ENCODE results near the gene ZNF646.

Gene ZNF646

GRCh38 chr16:31112711-31113110 is 38.5 kb downstream of the ZNF646 start:
- Histone ChIP-seq H3K9me3 (replicated peaks; ENCODE audit: low read length) (no peaks in the 10 kb centered on the region), H3K4me3 (ENCODE audit: low read length) (no peak overlapping the region), H3K4me1 (ENCODE audit: control insufficient read depth, insufficient read depth, low read length) (peaks cover 22% of the 10 kb centered on the region), H3K9ac (ENCODE audit: low read depth, low read length) (no peak overlapping the region), H3K36me3 (ENCODE audit: insufficient read depth, low read length) (peaks cover 44% of the 10 kb centered on the region), H3K27me3 (ENCODE audit: control insufficient read depth, insufficient read depth, low read length) (no peaks in the 10 kb centered on the region), H3K4me2 (ENCODE audit: low read length) (no peak overlapping the region)

GRCh38 chr16:31113121-31114120 is 39.2 kb downstream of the ZNF646 start:
- H3K4me3 ChIP-seq (ENCODE audit: low read length), result no peak overlapping the region
- peaks cover 22% of the 10 kb centered on the region for H3K4me1 ChIP-seq (ENCODE audit: control insufficient read depth, insufficient read depth, low read length)
- peaks cover 44% of the 10 kb centered on the region for H3K36me3 ChIP-seq (ENCODE audit: insufficient read depth, low read length)
- no peaks in the 10 kb centered on the region for H3K27me3 ChIP-seq (ENCODE audit: control insufficient read depth, insufficient read depth, low read length)
- H3K9me3 ChIP-seq (replicated peaks; ENCODE audit: low read length), result no peaks in the 10 kb centered on the region
- no peak overlapping the region for H3K4me2 ChIP-seq (ENCODE audit: low read length)
- no peak overlapping the region for H3K9ac ChIP-seq (ENCODE audit: low read depth, low read length)

- H3K9me3 ChIP-seq (replicated peaks; ENCODE audit: low read length), result no peaks in the 10 kb centered on the region
- H3K4me2 ChIP-seq (ENCODE audit: low read length), result no peak overlapping the region
- H3K4me3 ChIP-seq (ENCODE audit: low read length), result no peak overlapping the region
- H3K9ac ChIP-seq (ENCODE audit: low read depth, low read length), result no peak overlapping the region
- peaks cover 24% of the 10 kb centered on the region for H3K4me1 ChIP-seq (ENCODE audit: control insufficient read depth, insufficient read depth, low read length)
- peaks cover 41% of the 10 kb centered on the region for H3K36me3 ChIP-seq (ENCODE audit: insufficient read depth, low read length)
- H3K27me3 ChIP-seq (ENCODE audit: control insufficient read depth, insufficient read depth, low read length), result no peaks in the 10 kb centered on the region
Measured at GRCh38 chr16:31114468-31114867, 40.2 kb downstream of the ZNF646 start.

GRCh38 chr16:31117384-31118222 is 43.4 kb downstream of the ZNF646 start, which contains the start of gene KAT8:
KAT8 (plus strand) TSS chr16:31117664; CDS start chr16:31117682, 18 bp downstream.
- no peaks in the 10 kb centered on the region for H3K27me3 ChIP-seq (ENCODE audit: control insufficient read depth, insufficient read depth, low read length)
- no peaks in the 10 kb centered on the region for H3K9me3 ChIP-seq (replicated peaks; ENCODE audit: low read length)
- peaks cover 37% of the 10 kb centered on the region for H3K36me3 ChIP-seq (ENCODE audit: insufficient read depth, low read length)
- peak within 1 kb of the TSS; percentile 93 for H3K4me2 ChIP-seq (ENCODE audit: low read length)
- peaks cover 12% of the 10 kb centered on the region for H3K4me1 ChIP-seq (ENCODE audit: control insufficient read depth, insufficient read depth, low read length)
- peak within 1 kb of the TSS; percentile 77 for H3K4me3 ChIP-seq (ENCODE audit: low read length)
- peak within 1 kb of the TSS; percentile 89 for H3K9ac ChIP-seq (ENCODE audit: low read depth, low read length)

GRCh38 chr16:31118223-31119155 is 44.3 kb downstream of the ZNF646 start:
- H3K9ac ChIP-seq (ENCODE audit: low read depth, low read length), result peak overlapping the region; percentile 89
- H3K4me1 ChIP-seq (ENCODE audit: control insufficient read depth, insufficient read depth, low read length), result peaks cover 12% of the 10 kb centered on the region
- H3K4me2 ChIP-seq (ENCODE audit: low read length), result peak overlapping the region; percentile 93
- peak overlapping the region; percentile 77 for H3K4me3 ChIP-seq (ENCODE audit: low read length)
- peaks cover 28% of the 10 kb centered on the region for H3K36me3 ChIP-seq (ENCODE audit: insufficient read depth, low read length)
- H3K9me3 ChIP-seq (replicated peaks; ENCODE audit: low read length), result no peaks in the 10 kb centered on the region
- no peaks in the 10 kb centered on the region for H3K27me3 ChIP-seq (ENCODE audit: control insufficient read depth, insufficient read depth, low read length)

- H3K36me3 ChIP-seq (ENCODE audit: insufficient read depth, low read length), result peaks cover 27% of the 10 kb centered on the region
- peaks cover 12% of the 10 kb centered on the region for H3K4me1 ChIP-seq (ENCODE audit: control insufficient read depth, insufficient read depth, low read length)
- no peak overlapping the region for H3K4me2 ChIP-seq (ENCODE audit: low read length)
- no peak overlapping the region for H3K9ac ChIP-seq (ENCODE audit: low read depth, low read length)
- no peaks in the 10 kb centered on the region for H3K27me3 ChIP-seq (ENCODE audit: control insufficient read depth, insufficient read depth, low read length)
- H3K9me3 ChIP-seq (replicated peaks; ENCODE audit: low read length), result no peaks in the 10 kb centered on the region
- no peak overlapping the region for H3K4me3 ChIP-seq (ENCODE audit: low read length)
Measured at GRCh38 chr16:31120129-31120528, 45.9 kb downstream of the ZNF646 start.

GRCh38 chr16:31125844-31126243 is 51.6 kb downstream of the ZNF646 start:
- Histone ChIP-seq H3K9me3 (replicated peaks; ENCODE audit: low read length) (no peaks in the 10 kb centered on the region), H3K4me2 (ENCODE audit: low read length) (no peak overlapping the region), H3K36me3 (ENCODE audit: insufficient read depth, low read length) (peaks cover 21% of the 10 kb centered on the region), H3K4me1 (ENCODE audit: control insufficient read depth, insufficient read depth, low read length) (peaks cover 14% of the 10 kb centered on the region), H3K4me3 (ENCODE audit: low read length) (no peak overlapping the region), H3K9ac (ENCODE audit: low read depth, low read length) (no peak overlapping the region), H3K27me3 (ENCODE audit: control insufficient read depth, insufficient read depth, low read length) (no peaks in the 10 kb centered on the region)

GRCh38 chr16:31127182-31127581 is 53.0 kb downstream of the ZNF646 start:
- Histone ChIP-seq H3K4me1 (ENCODE audit: control insufficient read depth, insufficient read depth, low read length) (peaks cover 14% of the 10 kb centered on the region), H3K36me3 (ENCODE audit: insufficient read depth, low read length) (peaks cover 13% of the 10 kb centered on the region), H3K27me3 (ENCODE audit: control insufficient read depth, insufficient read depth, low read length) (no peaks in the 10 kb centered on the region), H3K9me3 (replicated peaks; ENCODE audit: low read length) (no peaks in the 10 kb centered on the region), H3K4me3 (ENCODE audit: low read length) (no peak overlapping the region), H3K4me2 (ENCODE audit: low read length) (no peak overlapping the region), H3K9ac (ENCODE audit: low read depth, low read length) (no peak overlapping the region)

GRCh38 chr16:31128711-31129567 is 54.7 kb downstream of the ZNF646 start:
- peak overlapping the region; percentile 18 for H3K4me3 ChIP-seq (ENCODE audit: low read length)
- peaks cover 10% of the 10 kb centered on the region for H3K36me3 ChIP-seq (ENCODE audit: insufficient read depth, low read length)
- H3K27me3 ChIP-seq (ENCODE audit: control insufficient read depth, insufficient read depth, low read length), result no peaks in the 10 kb centered on the region
- peak overlapping the region; percentile 51 for H3K9ac ChIP-seq (ENCODE audit: low read depth, low read length)
- H3K9me3 ChIP-seq (replicated peaks; ENCODE audit: low read length), result no peaks in the 10 kb centered on the region
- peaks cover 15% of the 10 kb centered on the region for H3K4me1 ChIP-seq (ENCODE audit: control insufficient read depth, insufficient read depth, low read length)
- H3K4me2 ChIP-seq (ENCODE audit: low read length), result peak overlapping the region; percentile 50
